AG09309 (cell line): Measurements from ENCODE around the gene CLEC18A.

Experiments used
- DNase-seq: peaks from one replicate; pipeline ENCODE4 v3.0.0-alpha.2; 2010; ENCODE audit warnings: low read depth
- H3K4me3 ChIP-seq: 2 replicates; pipeline ENCODE4 v1.5.1; 2011; ENCODE audit warnings: mild to moderate bottlenecking, low read depth, low read length, moderate library complexity; ENCODE audit not compliant: control insufficient read depth
- TF ChIP-seq, protein P1 (sequence below): IDR thresholded peaks from 2 replicates; pipeline ENCODE4 v1.5.1; 2011; ENCODE audit warnings: mild to moderate bottlenecking, low read depth, low read length, inconsistent platforms; ENCODE audit not compliant: insufficient read depth, control insufficient read depth; ENCODE audit errors: missing control alignments

Gene CLEC18A

DNA sequence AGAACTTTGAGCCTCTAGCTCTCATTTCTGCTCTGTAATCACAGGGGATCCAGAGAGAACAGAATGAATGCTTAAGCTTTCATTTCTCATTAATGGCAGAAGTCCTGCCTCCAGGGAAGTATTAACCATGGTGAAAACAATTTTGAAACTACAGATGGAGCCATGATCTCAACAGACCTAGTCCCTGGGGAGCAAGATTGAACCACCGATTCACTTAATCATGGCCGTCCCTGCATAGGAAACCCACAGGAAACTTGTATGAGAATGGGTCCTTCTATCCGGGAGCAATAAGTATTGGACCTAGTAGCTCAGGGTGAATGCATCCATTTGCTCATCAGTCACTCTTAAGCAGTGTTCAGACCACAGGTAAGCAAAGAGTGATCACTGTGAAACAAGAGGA is 40.2 kb upstream of the CLEC18A start:
- DNase-seq: no peak
- H3K4me3 ChIP-seq: no peak overlapping the region
- TF ChIP-seq, protein P1, sequence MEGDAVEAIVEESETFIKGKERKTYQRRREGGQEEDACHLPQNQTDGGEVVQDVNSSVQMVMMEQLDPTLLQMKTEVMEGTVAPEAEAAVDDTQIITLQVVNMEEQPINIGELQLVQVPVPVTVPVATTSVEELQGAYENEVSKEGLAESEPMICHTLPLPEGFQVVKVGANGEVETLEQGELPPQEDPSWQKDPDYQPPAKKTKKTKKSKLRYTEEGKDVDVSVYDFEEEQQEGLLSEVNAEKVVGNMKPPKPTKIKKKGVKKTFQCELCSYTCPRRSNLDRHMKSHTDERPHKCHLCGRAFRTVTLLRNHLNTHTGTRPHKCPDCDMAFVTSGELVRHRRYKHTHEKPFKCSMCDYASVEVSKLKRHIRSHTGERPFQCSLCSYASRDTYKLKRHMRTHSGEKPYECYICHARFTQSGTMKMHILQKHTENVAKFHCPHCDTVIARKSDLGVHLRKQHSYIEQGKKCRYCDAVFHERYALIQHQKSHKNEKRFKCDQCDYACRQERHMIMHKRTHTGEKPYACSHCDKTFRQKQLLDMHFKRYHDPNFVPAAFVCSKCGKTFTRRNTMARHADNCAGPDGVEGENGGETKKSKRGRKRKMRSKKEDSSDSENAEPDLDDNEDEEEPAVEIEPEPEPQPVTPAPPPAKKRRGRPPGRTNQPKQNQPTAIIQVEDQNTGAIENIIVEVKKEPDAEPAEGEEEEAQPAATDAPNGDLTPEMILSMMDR: no peak

DNA sequence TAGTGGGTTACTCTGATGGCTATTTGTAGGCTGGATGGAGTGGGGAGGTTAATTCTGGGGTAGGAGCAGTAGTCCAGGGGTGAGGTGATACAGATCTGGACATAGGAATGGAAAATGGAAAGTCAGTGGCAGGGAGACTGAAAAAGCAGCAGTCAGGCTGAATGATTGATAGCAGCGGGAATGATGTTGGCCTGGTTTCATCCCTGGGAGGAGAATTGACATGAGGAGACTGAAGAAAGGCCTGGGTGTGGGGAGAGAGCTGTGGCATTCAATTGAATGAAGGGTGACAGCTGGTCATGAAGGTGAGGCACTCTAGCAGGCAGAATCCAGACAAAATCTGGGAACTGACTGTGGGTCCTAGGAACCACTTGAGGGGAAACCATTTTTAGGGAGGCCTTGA is 34.7 kb upstream of the CLEC18A start:
- DNase-seq: no peak
- TF ChIP-seq, protein P1: no peak
- no peak overlapping the region for H3K4me3 ChIP-seq

DNA sequence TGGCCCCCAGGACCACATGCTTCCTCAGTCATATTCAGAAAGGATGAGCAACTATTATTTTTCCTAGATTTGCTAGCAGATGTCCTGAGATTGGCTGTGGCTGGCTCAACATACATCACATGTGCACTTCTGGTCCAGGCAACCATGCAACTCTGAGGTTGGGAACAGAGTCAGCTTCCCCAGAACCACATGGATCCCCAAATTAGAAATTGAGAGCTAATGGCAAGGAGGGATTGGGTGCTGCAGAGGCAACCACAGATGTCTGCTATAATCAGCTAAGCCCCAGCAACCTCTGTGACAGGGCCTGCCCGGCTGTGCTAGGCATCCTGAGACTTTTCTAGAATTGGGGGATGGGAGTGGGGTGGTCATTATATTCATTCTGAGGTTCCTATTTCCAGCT is 33.8 kb upstream of the CLEC18A start:
- DNase-seq: no peak
- TF ChIP-seq, protein P1: no peak
- H3K4me3 ChIP-seq: no peak overlapping the region

DNA sequence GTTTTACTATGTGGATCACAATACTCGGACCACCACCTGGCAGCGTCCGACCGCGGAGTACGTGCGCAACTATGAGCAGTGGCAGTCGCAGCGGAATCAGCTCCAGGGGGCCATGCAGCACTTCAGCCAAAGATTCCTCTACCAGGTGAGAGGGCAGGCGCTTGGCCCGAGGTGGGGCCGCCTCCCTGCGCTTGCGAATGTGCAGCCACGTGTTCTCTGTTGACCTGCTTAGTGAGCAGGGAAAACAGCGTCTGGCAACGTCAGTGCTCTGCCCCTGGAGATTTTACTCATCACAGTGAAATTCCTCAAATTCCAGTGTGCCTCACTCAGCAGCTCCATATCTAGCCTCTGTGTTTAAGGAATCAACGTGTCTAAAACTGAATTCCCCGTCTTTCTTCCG is 33.4 kb upstream of the CLEC18A start:
- TF ChIP-seq, protein P1: no peak
- peak overlapping the region; percentile 15; the same call in 1 of the 2 replicates for H3K4me3 ChIP-seq
- peak; percentile 92 for DNase-seq

DNA sequence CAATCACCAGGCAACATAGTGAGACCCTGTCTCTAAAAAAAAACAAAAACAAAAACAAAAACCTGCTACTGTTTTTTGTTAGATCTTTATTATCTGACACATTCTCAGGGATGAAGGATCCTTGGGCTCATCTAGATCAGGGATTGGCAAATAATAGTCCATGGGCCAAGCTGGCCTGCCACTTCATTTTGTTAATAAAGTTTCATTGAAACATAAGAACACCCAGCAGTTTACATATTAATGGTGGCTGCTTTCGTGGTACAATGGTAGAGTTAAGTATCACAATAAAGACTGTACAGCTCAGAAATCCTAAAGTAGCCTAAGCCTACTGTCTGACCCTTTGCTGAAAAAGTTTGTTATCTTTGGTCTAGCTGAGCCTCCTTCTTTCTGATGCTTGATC is 32.9 kb upstream of the CLEC18A start:
- TF ChIP-seq, protein P1: no peak
- H3K4me3 ChIP-seq: peak overlapping the region; percentile 15
- DNase-seq: no peak

DNA sequence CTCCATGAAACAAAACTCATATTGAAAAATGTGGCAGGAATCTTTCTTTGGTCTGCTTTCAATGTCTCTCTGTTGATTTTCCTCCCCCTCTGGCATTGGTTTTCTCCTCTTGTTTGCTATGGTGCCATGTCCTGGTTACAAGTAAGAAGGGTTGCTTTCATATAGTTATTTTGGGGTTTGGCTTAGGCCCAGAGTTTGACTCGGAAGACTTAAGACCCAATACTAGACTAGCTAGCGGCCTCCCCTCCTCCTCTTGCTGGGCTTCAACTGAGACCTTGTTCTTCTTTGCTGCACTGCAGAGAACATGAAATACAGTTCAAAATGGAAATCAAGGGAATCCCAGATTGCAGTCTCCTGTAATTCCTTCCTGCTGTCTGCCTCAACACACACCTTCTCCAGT is 30.0 kb upstream of the CLEC18A start:
- H3K4me3 ChIP-seq: no peak overlapping the region
- TF ChIP-seq, protein P1: no peak
- no peak for DNase-seq

DNA sequence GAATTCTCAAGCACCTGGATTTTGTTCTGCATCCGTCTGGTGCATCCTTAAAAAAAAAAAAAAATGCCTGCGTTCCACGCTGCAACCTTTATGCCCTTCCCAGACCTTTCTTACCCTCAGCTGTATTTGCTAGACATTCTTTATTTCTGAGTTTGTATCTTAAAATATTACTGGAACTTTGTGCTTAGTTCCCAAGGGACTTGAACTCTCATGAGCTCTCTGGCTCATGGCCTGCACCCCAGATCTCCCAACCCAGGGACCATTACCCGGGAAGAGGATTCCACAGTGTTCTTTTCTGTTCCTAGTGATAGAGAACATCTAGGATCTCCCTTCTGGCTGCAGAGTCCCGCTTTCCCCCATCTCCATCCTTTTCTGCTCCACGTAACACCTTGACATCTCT is 28.9 kb upstream of the CLEC18A start:
- TF ChIP-seq, protein P1: no peak
- no peak for DNase-seq
- H3K4me3 ChIP-seq: no peak overlapping the region
